ENCODE data around the gene FAM3A.
A peak's percentile ranks its signal among the peaks of the same experiment; 100 is the strongest.

Gene FAM3A

DNA sequence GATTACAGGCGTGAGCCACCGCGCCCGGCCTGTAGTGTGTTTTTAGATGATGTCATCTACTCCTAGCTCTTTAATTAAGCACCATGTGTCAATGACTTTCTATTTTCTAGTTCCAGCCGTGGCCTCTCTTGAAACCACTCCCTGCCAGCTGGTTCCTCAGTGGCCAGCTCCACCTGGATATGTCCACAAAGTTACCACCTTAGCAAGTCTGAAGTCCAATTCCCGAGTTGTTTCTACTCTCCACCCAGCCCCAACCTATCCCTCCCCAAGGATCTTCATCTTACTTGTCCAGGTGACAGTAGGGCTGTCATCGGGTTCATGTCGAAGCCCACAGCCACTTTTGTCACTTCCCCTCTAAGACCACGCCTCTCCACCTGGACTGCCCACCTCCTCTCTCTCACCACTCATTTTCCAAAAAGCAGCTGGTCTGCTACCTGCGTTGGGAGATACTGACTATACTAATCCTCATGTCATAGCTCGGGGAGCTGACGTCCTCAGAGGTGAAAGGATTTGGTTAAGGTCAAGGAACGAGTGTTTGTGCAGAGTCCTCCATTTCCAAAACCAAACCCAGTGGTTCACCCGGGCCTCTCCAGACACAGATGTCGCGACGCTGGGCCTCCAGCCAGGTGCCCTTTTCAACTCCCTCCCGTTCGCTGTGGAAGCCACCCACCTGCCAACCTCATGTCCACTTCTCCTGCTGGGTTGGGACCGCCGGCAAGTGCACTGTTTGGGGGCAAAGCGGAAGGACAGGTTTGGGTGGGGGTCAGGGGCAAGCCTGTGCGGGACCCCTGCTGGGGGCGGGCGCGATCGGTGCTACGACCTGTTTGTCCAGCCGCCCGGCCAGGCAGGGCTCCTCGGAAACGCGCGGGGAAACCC is 704 bp downstream of the FAM3A start:
- Histone ChIP-seq H3K9me3 (ENCODE audit: insufficient read depth, low read depth, low read length) (no peaks in the 10 kb centered on the region), H3K4me2 (ENCODE audit: low read depth, low read length, poor library complexity, severe bottlenecking) (peak overlapping the region; percentile 87), H3K36me3 (ENCODE audit: insufficient read depth, low read length) (no peaks in the 10 kb centered on the region), H3F3A (ENCODE audit: low read depth) (no peaks in the 10 kb centered on the region), H3K9ac (ENCODE audit: low read depth, low read length, poor library complexity, severe bottlenecking) (peak overlapping the region; percentile 92), H3K4me1 (ENCODE audit: insufficient read depth, low read length, poor library complexity, severe bottlenecking) (peaks cover 10% of the 10 kb centered on the region), H3K4me3 (ENCODE audit: low read length, poor library complexity, severe bottlenecking) (peak overlapping the region; percentile 89), H2AFZ (ENCODE audit: low read length) (peak overlapping the region; percentile 60; the same call in 1 of the 2 replicates), H3K9me2 (replicated peaks; ENCODE audit: low read depth, low read length) (no peaks in the 10 kb centered on the region), H4K20me1 (ENCODE audit: insufficient read depth, low read length, poor library complexity, severe bottlenecking) (no peaks in the 10 kb centered on the region), H3K79me2 (ENCODE audit: insufficient read depth, low read length) (peaks cover 8% of the 10 kb centered on the region; the same call in 1 of the 2 replicates), H3K27me3 (ENCODE audit: insufficient read depth, low read length, poor library complexity, severe bottlenecking) (no peaks in the 10 kb centered on the region)
- no peak for TF ChIP-seq EZH2phosphoT487 (IDR thresholded peaks at IDR 0.05; ENCODE audit: borderline replicate concordance)
- no peak for TF ChIP-seq CTCF (conservative IDR thresholded peaks at IDR 0.05; ENCODE audit: low read length)

DNA sequence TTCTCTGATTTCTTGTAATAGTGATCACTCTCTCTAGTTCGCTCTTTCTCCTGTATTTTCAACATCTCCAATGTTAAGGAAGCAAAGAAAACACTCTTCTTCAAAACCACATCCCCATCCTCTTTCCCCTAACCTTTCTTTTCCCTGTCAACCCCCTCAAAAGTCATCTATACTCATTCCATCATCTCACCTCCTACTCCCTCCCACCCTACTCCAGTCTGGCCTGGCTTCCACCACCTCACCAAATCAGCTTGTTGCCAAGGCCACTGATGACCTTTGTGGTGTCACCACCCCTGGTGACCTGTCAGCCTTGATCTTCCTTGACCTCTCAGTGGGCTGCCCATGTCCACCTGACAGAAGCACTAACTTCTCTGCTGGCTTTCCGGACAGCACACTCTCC is 2.3 kb downstream of the FAM3A start:
- Histone ChIP-seq H3F3A (ENCODE audit: low read depth) (no peaks in the 10 kb centered on the region), H3K79me2 (ENCODE audit: insufficient read depth, low read length) (peaks cover 8% of the 10 kb centered on the region; the same call in 1 of the 2 replicates), H4K20me1 (ENCODE audit: insufficient read depth, low read length, poor library complexity, severe bottlenecking) (no peaks in the 10 kb centered on the region), H3K4me3 (ENCODE audit: low read length, poor library complexity, severe bottlenecking) (no peak overlapping the region), H3K9ac (ENCODE audit: low read depth, low read length, poor library complexity, severe bottlenecking) (no peak overlapping the region), H2AFZ (ENCODE audit: low read length) (no peak overlapping the region), H3K9me3 (ENCODE audit: insufficient read depth, low read depth, low read length) (no peaks in the 10 kb centered on the region), H3K4me1 (ENCODE audit: insufficient read depth, low read length, poor library complexity, severe bottlenecking) (peaks cover 10% of the 10 kb centered on the region), H3K9me2 (replicated peaks; ENCODE audit: low read depth, low read length) (no peaks in the 10 kb centered on the region), H3K36me3 (ENCODE audit: insufficient read depth, low read length) (no peaks in the 10 kb centered on the region), H3K4me2 (ENCODE audit: low read depth, low read length, poor library complexity, severe bottlenecking) (no peak overlapping the region), H3K27me3 (ENCODE audit: insufficient read depth, low read length, poor library complexity, severe bottlenecking) (no peaks in the 10 kb centered on the region)
- TF ChIP-seq EZH2phosphoT487 (IDR thresholded peaks at IDR 0.05; ENCODE audit: borderline replicate concordance) (no peak), CTCF (conservative IDR thresholded peaks at IDR 0.05; ENCODE audit: low read length) (no peak)

DNA sequence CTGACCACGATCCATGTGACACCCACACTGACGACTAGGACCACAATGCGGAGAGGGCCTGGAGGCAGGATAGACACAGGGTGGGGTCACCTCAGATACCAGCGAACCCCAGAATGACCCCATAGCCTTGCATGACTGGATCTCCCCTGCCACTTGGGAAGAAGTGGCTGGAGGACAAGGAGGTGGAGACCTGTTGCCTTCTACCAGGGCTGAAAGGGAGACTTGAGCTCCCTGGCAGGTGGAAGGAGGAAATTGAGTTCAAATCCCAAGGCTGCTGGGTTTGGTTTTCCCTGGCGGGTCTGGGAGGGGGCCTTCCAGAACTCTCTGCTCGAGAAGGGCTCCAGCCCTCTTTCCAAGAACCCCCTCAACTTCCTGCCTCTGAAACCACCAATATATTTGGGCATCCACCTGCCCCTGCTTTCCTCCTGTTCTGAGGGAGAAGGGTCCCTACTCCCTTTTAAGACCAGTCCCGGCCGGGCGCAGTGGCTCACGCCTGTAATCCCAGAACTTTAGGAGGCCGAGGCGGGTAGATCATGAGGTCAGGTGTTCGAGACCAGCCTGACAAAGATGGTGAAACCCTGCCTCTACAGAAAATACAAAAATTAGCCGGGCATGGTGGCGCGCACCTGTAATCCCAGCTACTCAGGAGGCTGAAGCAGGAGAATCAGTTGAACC is 3.0 kb downstream of the FAM3A start:
- Histone ChIP-seq H3K79me2 (ENCODE audit: insufficient read depth, low read length) (peaks cover 8% of the 10 kb centered on the region; the same call in 1 of the 2 replicates), H3K4me3 (ENCODE audit: low read length, poor library complexity, severe bottlenecking) (no peak overlapping the region), H3K9me3 (ENCODE audit: insufficient read depth, low read depth, low read length) (no peaks in the 10 kb centered on the region), H3K4me2 (ENCODE audit: low read depth, low read length, poor library complexity, severe bottlenecking) (no peak overlapping the region), H3K9ac (ENCODE audit: low read depth, low read length, poor library complexity, severe bottlenecking) (no peak overlapping the region), H3K9me2 (replicated peaks; ENCODE audit: low read depth, low read length) (no peaks in the 10 kb centered on the region), H3F3A (ENCODE audit: low read depth) (no peaks in the 10 kb centered on the region), H3K27me3 (ENCODE audit: insufficient read depth, low read length, poor library complexity, severe bottlenecking) (no peaks in the 10 kb centered on the region), H2AFZ (ENCODE audit: low read length) (no peak overlapping the region), H3K36me3 (ENCODE audit: insufficient read depth, low read length) (no peaks in the 10 kb centered on the region), H3K4me1 (ENCODE audit: insufficient read depth, low read length, poor library complexity, severe bottlenecking) (peaks cover 10% of the 10 kb centered on the region), H4K20me1 (ENCODE audit: insufficient read depth, low read length, poor library complexity, severe bottlenecking) (no peaks in the 10 kb centered on the region)
- no peak for TF ChIP-seq CTCF (conservative IDR thresholded peaks at IDR 0.05; ENCODE audit: low read length)
- TF ChIP-seq EZH2phosphoT487 (IDR thresholded peaks at IDR 0.05; ENCODE audit: borderline replicate concordance) = no peak

Data from Loucy (cell line).